ENCODE measurements around the gene GIMAP2. TPM values are rescaled to one million over a fixed set of nuclear protein-coding genes. Genes with fewer than 3 reads are reported as not detected.
"Not testable (repeated sequence)": the region's sequence is repeated elsewhere in the genome, so short reads cannot be mapped to it uniquely, and the experiment has no call there.

Gene GIMAP2
- total RNA-seq, 1 donor from 2014 or later: not detected

DNA sequence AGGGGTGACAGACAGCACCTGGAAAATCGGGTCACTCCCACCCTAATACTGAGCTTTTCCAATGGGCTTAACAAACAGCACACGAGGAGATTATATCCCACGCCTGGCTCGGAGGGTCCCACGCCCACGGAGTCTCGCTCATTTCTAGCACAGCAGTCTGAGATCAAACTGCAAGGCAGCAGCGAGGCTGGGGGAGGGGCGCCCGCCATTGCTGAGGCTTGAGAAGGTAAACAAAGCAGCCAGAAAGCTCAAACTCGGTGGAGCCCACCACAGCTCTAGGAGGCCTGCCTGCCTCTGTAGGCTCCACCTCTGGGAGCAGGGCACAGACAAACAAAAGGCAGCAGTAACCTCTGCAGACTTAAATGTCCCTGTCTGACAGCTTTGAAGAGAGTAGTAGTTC, 6.9 kb upstream of the GIMAP2 start:
- H3K4me1 ChIP-seq; H4K20me1 ChIP-seq (ENCODE audit: low read depth); H3K4me3 Mint-ChIP-seq; H3K4me3 ChIP-seq; H3K79me2 ChIP-seq (ENCODE audit: low read depth); H3K27me3 Mint-ChIP-seq (ENCODE audit: insufficient read depth, low read depth); H3K27ac ChIP-seq; H3K36me3 Mint-ChIP-seq; H3K9me3 ChIP-seq (ENCODE audit: low read depth); H3K27me3 ChIP-seq; H3K4me1 Mint-ChIP-seq; H3F3A ChIP-seq (ENCODE audit: low read depth); H3K9me3 Mint-ChIP-seq; H3K36me3 ChIP-seq; DNase-seq (ENCODE audit: low spot score); H3K4me2 ChIP-seq; H2AFZ ChIP-seq (replicated peaks); H3K9ac ChIP-seq; H3K27ac Mint-ChIP-seq: not testable (repeated sequence)

DNA sequence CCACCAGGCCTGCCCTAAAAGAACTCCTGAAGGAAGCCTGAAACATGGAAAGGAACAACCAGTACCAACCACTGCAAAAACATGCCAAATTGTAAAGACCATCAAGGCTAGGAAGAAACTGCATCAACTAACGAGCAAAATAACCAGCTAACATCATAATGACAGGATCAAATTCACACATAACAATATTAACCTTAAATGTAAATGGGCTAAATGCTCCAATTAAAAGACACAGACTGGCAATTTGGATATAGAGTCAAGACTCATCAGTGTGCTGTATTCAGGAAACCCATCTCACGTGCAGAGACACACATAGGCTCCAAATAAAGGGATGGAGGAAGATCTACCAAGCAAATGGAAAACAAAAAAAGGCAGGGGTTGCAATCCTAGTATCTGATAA, 5.1 kb upstream of the GIMAP2 start:
- not testable (repeated sequence) for H3K9ac ChIP-seq; H3F3A ChIP-seq (ENCODE audit: low read depth); H3K4me3 Mint-ChIP-seq; H3K79me2 ChIP-seq (ENCODE audit: low read depth); H3K27ac ChIP-seq; H3K36me3 Mint-ChIP-seq; H3K27me3 Mint-ChIP-seq (ENCODE audit: insufficient read depth, low read depth); H3K9me3 Mint-ChIP-seq; H3K4me3 ChIP-seq; H3K4me2 ChIP-seq; H3K27me3 ChIP-seq; H4K20me1 ChIP-seq (ENCODE audit: low read depth); H3K4me1 ChIP-seq; H3K27ac Mint-ChIP-seq; H3K36me3 ChIP-seq; H3K9me3 ChIP-seq (ENCODE audit: low read depth); H3K4me1 Mint-ChIP-seq; H2AFZ ChIP-seq (replicated peaks); DNase-seq (ENCODE audit: low spot score)

DNA sequence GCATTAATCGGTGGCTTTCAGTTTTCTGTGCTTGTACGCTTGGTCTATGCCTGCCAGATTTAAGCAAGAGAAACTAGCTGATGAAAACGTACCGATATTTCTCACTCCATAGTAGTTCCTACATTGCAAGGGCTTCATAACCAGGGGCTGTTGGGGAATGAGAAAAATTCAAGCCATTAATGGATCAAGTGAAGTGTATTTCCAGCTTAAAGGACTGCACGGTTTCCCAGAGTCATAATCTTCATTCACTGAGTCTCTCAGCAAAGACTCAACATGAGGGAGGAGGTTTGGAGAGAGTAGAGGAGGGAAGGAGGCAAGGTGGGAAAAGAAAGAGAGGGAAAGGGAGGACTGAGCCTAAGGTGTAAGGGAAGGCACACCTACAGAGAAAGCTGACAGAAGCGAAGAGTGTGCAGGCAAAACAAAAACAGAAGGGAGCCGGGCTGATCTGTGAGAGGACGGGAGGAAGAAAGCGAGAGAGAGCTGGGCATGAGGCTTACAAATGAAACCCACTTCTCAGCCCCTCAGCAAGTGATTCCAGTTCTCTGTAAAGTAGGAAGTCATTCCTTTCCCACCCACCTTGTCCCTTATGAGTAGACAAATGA, 625 bp downstream of the GIMAP2 start:
- H3F3A ChIP-seq (ENCODE audit: low read depth): no peaks in the 10 kb centered on the region
- TF ChIP-seq, protein P1, sequence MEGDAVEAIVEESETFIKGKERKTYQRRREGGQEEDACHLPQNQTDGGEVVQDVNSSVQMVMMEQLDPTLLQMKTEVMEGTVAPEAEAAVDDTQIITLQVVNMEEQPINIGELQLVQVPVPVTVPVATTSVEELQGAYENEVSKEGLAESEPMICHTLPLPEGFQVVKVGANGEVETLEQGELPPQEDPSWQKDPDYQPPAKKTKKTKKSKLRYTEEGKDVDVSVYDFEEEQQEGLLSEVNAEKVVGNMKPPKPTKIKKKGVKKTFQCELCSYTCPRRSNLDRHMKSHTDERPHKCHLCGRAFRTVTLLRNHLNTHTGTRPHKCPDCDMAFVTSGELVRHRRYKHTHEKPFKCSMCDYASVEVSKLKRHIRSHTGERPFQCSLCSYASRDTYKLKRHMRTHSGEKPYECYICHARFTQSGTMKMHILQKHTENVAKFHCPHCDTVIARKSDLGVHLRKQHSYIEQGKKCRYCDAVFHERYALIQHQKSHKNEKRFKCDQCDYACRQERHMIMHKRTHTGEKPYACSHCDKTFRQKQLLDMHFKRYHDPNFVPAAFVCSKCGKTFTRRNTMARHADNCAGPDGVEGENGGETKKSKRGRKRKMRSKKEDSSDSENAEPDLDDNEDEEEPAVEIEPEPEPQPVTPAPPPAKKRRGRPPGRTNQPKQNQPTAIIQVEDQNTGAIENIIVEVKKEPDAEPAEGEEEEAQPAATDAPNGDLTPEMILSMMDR (IDR thresholded peaks at IDR 0.05): no peak
- no peak for TF ChIP-seq EZH2phosphoT487 (IDR thresholded peaks at IDR 0.05)
- no peak for TF ChIP-seq EZH2 (IDR thresholded peaks at IDR 0.05)
- no peaks in the 10 kb centered on the region for H3K36me3 ChIP-seq
- H3K4me1 Mint-ChIP-seq: no peaks in the 10 kb centered on the region
- peaks cover 2% of the 10 kb centered on the region for H3K27me3 Mint-ChIP-seq (ENCODE audit: insufficient read depth, low read depth)
- H3K9ac ChIP-seq: no peak overlapping the region
- H3K27ac Mint-ChIP-seq: no peak overlapping the region
- H3K9me3 ChIP-seq (ENCODE audit: low read depth): no peaks in the 10 kb centered on the region
- no peak overlapping the region for H3K4me2 ChIP-seq
- peaks cover 9% of the 10 kb centered on the region for H3K4me1 ChIP-seq
- H3K4me3 ChIP-seq: no peak overlapping the region
- DNase-seq (ENCODE audit: low spot score): no peak
- H2AFZ ChIP-seq (replicated peaks): peak overlapping the region; percentile 92
- no peaks in the 10 kb centered on the region for H3K36me3 Mint-ChIP-seq
- H3K4me3 Mint-ChIP-seq: no peak overlapping the region
- no peaks in the 10 kb centered on the region for H4K20me1 ChIP-seq (ENCODE audit: low read depth)
- no peaks in the 10 kb centered on the region for H3K79me2 ChIP-seq (ENCODE audit: low read depth)
- peaks cover 4% of the 10 kb centered on the region for H3K27me3 ChIP-seq
- H3K27ac ChIP-seq: no peak overlapping the region
- no peaks in the 10 kb centered on the region for H3K9me3 Mint-ChIP-seq

DNA sequence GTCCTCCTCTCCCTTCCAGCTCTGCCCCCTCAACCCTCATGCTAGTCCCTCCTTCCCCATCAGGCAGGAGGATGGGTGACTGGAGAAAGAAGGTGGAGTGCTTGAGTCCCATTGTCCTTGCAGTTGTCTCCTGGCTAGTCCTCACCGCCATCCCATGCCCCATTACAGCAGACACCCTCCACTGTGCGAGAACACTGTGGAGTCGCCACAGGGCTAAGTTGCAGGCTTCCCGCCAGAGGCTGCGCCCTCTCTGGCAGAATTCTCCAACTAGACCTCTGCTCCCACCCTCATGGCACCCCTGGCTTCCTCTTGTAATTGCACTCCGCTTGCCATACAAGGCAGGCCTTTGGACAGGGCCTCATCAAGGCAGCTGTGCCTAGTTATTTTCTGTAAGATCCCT, 3.1 kb downstream of the GIMAP2 start:
- H3K36me3 Mint-ChIP-seq: no peaks in the 10 kb centered on the region
- Histone ChIP-seq H3K4me2 (no peak overlapping the region), H3K79me2 (ENCODE audit: low read depth) (no peaks in the 10 kb centered on the region), H3K4me3 (no peak overlapping the region), H3K36me3 (no peaks in the 10 kb centered on the region), H3K27ac (no peak overlapping the region), H4K20me1 (ENCODE audit: low read depth) (no peaks in the 10 kb centered on the region), H3K27me3 (peaks cover 10% of the 10 kb centered on the region), H2AFZ (replicated peaks) (no peak overlapping the region), H3K9me3 (ENCODE audit: low read depth) (no peaks in the 10 kb centered on the region), H3F3A (ENCODE audit: low read depth) (no peaks in the 10 kb centered on the region), H3K9ac (no peak overlapping the region), H3K4me1 (peaks cover 9% of the 10 kb centered on the region)
- no peaks in the 10 kb centered on the region for H3K27me3 Mint-ChIP-seq (ENCODE audit: insufficient read depth, low read depth)
- TF ChIP-seq EZH2 (IDR thresholded peaks at IDR 0.05): no peak
- no peak for TF ChIP-seq EZH2phosphoT487 (IDR thresholded peaks at IDR 0.05)
- TF ChIP-seq, protein P1 (IDR thresholded peaks at IDR 0.05): no peak
- DNase-seq (ENCODE audit: low spot score): no peak
- H3K4me3 Mint-ChIP-seq: no peak overlapping the region
- no peak overlapping the region for H3K27ac Mint-ChIP-seq
- no peaks in the 10 kb centered on the region for H3K9me3 Mint-ChIP-seq
- no peaks in the 10 kb centered on the region for H3K4me1 Mint-ChIP-seq
